Activated CD4-positive, alpha-beta T cell treated with anti-CD3 and anti-CD28 coated beads for 4 hours (primary cell): ENCODE measurements around the gene RNU1-2.
"Not testable (repeated sequence)": the region's sequence is repeated elsewhere in the genome, so short reads cannot be mapped to it uniquely, and the experiment has no call there.

Experiments used
- DNase-seq, 2 donors: peaks; one replicate each; pipeline ENCODE4 v3.0.0-alpha.2; 2020

The RNU1-2 gene

DNA sequence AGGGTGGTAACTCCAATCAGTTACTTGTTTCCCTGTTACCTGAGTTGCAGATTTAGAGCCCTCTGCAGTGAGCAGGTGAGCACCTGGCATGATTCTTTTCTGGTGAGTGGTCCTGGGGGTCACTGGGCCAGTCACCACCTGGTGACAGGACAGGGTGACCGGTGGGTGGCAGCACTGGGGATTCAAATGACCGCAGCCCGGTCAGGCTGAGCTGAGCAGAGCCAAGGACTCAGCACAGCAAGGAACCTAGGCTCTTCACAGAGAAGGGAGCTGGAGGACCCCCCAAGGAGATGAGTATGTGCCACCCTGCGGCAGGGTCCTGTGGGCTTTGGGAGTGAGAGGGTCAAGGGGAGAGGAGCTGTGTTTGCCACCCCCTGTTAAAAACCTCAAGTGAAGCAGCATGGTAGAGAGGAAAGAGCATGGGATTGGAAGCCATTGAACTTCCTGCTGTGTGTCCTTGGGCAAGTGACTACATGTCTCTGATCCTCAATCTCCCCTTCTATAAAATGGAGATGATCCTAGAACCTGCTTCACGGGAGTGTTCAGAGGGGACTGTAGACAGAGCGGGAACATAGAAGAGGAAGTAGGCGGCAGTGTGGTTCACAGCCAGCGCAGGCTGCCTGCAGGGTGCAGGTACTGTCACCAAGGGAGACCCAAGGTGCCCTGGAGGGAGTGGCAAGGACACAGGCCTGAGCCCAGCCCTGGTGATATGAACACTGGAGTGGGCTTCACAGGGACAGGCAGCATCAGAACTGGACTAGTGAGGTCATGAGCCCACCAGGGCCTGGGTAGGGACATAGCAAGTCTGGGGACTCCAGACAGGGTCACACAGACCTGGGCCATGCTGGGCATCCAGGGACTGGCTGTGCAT lies 16.3 kb downstream of the RNU1-2 start:
- not testable (repeated sequence) for DNase-seq

- not testable (repeated sequence) for DNase-seq
These were observed 17.0 kb downstream of the RNU1-2 start for GRCh38 chr1:16912742-16913141.

DNA sequence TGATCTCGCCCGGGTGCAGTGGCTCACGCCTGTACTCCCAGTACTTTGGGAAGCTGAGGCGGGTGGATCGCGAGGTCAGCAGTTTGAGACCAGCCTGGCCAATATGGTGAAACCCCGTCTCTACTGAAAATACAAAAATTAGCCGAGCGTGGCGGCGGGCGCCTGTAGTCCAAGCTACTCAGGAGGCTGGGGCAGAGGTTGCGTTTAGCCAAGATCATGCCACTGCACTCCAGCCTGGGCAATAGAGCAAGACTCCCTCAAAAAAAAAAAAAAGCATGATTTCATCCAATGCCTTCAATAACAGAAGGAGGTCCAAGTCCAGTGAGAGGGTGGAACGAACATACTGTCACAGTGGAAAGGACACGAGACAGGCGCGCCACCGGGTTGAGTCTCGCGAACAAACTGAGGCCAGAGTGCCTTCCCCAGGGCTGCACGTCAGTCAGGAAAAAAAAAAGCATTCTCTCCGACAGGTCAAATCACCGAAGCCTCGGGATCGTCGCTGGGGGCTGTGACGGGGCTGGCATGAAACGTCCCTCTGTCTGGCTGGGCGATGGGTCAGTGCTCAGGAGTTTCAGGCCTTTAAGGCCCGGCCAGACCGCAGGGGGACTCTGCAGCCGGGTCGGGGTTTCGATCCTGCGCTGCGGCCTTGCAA lies 17.5 kb downstream of the RNU1-2 start:
- DNase-seq: peak in 1 of 2 donors; percentile 20

- DNase-seq: peak; percentile 93 to 96
These were observed 18.3 kb downstream of the RNU1-2 start for GRCh38 chr1:16913833-16914662.

GRCh38 chr1:16914928-16915626 lies 19.3 kb downstream of the RNU1-2 start:
- not testable (repeated sequence) for DNase-seq

DNA sequence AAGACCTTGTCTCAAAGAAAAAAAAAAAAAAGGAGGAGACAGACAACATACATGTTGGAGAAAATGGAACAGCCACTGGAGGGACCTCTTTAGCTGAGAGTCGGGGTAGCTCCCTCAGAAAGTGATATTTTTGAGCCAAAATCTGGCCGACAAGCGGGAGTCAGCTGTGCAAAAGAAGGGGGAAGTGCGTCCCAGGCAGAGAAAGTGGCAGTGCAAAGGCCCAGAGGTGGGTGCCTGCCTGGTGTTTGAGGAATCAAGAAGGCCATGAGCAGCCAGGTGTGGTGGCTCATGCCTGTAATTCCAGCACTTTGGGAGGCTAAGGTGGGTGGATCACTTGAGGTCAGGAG lies 19.8 kb downstream of the RNU1-2 start:
- no peak for DNase-seq

DNA sequence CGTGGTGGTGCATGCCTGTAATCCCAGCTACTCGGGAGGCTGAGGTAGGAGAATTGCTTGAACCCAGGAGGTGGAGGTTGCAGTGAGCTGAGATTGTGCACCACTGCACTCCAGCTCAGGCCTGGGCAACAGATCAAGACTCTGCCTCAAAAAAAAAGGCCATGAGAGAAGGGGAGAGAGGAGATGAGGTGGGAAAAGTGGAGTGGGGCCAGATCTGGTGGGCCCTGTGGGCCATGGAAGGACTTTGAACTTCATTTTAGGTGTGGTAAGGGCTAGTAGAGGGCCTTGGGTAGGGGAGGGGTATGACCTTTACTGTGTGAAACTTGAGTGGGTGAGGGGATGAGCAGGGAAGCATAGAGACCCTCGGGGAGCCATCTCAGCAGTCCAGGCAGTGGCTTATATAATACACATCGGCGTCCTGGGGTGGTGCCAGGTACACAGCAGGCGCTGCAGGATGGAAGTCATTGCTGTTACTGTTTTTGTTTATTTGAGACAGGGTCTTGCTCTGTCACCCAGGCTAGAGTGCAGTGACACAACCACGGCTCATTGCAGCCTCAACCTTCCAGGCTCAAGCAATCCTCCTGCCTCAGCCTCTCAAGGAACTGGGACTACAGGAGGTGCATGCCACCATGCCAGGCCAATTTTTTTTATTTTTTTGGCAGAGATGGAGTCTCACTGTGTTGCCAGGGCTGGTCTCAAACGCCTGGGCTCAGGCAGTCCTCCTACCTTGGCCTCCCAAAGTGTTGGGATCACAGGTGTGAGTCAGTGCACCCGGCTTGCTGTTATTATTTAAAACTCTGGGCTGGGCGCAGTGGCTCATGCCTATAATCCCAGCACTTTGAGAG lies 20.5 kb downstream of the RNU1-2 start:
- DNase-seq: not testable (repeated sequence)

DNA sequence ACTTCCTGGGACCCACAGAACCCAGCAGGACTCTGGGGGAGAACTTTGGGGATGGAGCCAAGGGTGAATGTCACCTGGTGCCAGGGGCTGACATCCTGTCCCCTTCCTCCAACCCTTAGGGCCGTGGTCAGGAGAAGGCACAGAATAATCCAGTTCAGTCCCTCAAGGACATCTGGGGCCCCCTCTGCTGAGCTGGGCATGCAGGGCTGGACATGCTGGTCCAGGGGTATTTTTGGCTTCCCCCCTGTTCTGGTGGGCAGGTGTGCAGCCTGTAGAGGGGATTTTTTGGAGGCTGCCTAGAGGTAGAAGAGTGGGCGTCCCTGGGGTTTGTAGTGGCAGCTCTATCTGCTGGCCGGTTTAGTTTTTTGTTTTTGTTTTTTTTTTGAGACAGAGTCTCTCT lies 22.6 kb downstream of the RNU1-2 start:
- no peak for DNase-seq

DNA sequence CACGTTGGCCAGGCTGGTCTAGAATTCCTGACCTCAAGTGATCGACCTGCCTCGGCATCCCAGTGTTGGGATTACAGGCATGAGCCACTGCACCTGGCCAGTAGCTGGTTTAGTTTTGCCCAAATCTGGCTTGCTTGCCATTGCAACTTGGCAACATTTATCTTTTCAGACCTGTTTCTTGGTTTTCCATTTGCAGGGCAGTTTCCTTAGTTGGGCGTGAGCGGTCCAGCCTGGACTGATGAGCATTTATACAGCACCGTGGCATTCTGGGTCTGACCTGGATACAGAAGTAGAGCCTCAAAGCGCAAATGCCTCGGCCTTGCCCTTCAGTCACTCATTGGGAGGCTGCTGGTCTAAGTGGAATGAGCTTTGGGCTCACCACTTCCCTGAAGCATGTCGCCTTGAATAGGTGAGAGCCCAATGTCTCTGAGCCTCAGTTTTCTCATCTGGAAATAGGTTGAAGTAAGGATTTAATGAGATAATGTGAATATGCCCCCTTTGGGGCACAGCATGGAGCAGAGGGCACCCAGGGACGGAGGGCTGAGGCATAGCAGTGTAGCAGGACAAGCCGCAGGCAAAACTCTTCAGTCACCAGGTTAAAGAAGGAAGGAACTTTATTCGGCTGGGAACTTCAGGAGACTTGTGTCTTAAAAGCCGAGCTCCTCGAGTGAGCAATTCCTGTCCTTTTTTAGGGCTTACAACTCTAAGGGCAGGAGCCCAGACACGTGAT lies 23.3 kb downstream of the RNU1-2 start:
- not testable (repeated sequence) for DNase-seq

- no peak for DNase-seq
These were observed 25.2 kb downstream of the RNU1-2 start for GRCh38 chr1:16920951-16921350.

- no peak for DNase-seq
These were observed 25.8 kb downstream of the RNU1-2 start, which contains the start of gene CROCC for GRCh38 chr1:16921391-16922185. TSS of gene CROCC (plus strand) at chr1:16921931. CDS start at chr1:16922019, 88 bp downstream.

DNA sequence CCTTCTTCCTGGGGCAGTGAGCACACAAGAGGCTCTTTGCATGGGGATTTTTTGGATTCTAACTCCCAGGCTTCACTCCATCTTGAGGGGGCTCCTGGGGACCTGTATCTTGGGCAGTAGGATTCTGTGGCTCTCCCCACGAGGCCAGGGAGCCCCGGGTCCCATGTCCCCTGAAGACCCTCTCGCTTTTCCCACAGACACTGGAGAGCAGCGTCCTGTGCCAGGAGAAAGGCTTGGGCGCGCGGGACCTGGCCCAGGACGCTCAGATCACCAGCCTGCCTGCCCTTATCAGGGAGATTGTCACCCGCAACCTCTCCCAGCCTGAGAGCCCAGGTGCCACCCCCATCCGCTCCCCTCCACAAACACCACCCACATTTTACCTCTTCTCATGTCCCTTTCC lies 26.7 kb downstream of the RNU1-2 start:
- no peak for DNase-seq

DNA sequence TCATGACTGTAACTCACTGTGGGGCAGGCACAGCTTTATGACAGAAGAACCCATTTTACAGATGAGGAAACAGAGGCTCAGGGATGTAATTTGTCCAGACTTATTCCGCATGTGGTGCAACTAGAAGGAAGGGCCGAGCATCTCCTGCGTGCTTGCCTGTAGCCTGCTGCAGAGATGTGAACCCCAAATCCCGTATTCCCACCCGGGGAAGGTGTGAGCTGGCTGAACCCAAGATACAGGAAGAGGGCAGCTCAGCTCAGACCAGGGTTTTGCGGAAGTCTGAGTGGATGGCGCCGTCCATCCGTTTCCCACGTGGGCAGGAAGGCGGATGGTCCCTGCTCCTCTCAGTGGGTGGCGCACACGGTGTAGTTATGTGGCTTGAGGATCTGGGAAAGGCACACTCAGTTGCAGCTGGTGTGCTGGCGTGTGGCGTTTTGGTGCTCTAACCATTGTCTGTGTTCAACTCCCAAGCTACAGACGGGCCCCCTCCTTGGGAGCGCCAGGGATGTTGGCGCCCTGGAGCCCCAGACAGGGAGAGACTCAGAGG lies 27.2 kb downstream of the RNU1-2 start:
- DNase-seq: no peak

DNA sequence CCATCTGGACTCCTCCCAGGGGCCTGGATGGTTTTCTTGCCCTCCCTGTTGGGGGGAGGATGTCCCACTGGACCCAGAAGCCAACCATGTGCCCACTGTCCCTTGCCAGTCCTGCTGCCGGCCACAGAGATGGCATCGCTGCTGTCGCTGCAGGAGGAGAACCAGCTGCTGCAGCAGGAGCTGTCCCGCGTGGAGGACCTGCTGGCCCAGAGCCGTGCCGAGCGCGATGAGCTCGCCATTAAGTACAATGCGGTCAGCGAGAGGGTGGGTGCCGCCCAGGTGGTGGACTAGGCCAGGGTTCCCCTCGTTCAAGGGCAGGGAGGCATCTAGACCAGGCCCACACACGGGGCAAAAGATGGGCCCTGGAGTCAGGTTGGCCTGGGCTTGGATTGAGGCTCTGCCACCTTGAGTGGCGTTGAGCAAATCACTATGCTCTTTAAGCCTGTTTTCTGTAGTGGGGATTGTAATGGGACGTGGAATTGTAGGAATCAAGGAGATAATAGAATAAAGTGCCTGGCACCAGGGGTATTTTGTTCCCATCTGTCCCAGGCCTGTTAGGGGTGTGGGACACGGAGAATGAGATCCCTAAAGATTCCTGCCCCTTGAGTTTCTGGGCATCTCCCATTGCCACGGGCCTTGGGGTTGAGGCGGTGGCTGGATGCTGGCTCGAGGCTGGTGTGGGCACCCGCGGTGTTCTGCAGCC lies 28.6 kb downstream of the RNU1-2 start:
- DNase-seq: no peak

GRCh38 chr1:16924919-16925477 lies 29.2 kb downstream of the RNU1-2 start:
- no peak for DNase-seq

DNA sequence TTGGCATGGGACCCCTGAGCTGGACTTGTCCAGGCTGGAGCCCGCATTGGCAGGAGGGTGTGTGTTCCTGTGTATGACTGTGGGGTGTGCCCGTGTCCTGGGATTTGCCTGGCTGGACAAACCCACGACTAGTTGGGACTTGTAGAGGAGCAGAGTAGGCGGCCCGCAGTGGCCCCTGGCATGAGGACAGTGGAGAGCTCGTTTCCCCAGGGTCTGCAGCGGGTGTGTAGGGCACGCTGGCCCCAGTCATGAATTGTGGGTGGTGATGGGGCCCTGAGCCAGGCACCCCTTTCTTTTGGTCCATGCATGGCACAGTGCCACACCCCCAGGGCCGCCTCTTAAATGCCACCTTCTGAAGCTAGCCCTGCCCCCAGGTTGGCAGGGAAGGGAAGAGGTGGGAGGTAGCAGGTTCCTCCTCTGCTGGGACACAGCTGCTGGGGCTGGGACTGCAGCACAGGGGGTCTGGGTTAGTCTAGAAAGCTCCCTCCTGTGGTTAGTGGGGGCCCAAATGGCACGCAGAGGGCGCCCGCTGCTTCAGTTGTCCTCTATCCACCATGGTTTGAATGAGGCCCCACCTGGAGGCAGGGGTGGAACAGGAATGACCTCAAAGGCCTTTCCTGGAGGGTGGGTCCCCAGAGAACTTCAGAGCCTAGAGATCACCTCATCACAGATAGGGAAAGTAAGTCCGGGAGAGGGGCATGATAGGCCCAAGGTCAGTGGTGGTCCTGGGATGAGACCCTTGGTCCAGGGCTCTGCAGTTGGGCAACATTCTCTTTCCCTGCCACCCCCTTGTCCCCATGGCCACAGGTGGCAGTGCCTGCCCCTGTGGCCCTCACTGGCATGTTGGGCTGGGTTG lies 30.1 kb downstream of the RNU1-2 start:
- no peak for DNase-seq

DNA sequence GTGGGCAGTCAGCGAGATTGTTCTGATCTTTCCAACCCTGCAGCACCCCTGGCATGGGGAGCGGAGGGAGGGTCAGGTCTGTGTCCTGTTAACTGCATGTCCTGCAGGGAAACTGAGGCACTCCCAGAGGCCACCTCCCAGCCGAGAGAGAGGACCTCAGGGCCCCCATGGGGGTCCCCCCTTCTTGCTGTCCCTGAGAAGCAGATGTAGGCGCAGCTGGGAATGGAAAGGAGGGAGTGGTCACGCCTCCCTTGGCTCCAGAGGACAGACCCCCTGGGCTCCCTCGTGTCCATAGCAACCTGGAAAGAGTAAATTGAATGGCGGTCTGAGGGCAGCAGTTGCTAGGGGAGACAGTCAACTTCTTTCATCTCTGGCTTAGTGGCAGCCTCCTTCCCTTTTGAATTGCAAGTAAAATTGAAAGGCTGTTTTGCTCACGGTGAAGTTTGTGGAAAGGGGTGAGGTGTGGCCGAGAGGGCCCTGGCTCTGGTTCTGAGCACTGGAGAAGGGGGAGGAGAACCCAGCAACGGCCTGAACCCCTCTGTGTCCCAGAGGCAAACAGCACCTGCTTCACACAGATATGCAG lies 30.8 kb downstream of the RNU1-2 start:
- DNase-seq: no peak
